KMS-11 (cell line): ENCODE results near the gene MMAB.

Source experiments
- H2AFZ ChIP-seq: fragments of 200-600 bp; sonication (generic); 2 replicates; pipeline ENCODE4 v1.6.1; 2016; ENCODE audit warnings: antibody characterized with exemption, mixed run types, low read depth
- H3K27ac ChIP-seq: fragments of 200-600 bp; sonication (generic); 2 replicates; pipeline ENCODE4 v1.6.1; 2016; ENCODE audit warnings: mild to moderate bottlenecking, mixed run types
- H3K27me3 ChIP-seq: fragments of 200-600 bp; sonication (generic); 2 replicates; pipeline ENCODE4 v1.6.1; 2017; ENCODE audit warnings: mild to moderate bottlenecking, low read depth, mixed run types, moderate library complexity; ENCODE audit not compliant: insufficient read depth
- H3K36me3 ChIP-seq: fragments of 200-600 bp; sonication (generic); 2 replicates; pipeline ENCODE4 v1.6.1; 2017; ENCODE audit warnings: mild to moderate bottlenecking, mixed run types; ENCODE audit not compliant: insufficient read depth
- H3K4me1 ChIP-seq: fragments of 200-600 bp; sonication (generic); 2 replicates; pipeline ENCODE4 v1.6.1; 2016; ENCODE audit warnings: mild to moderate bottlenecking, low read depth, mixed run types; ENCODE audit not compliant: poor library complexity, severe bottlenecking
- H3K4me2 ChIP-seq: fragments of 200-600 bp; sonication (generic); 2 replicates; pipeline ENCODE4 v1.7.0; 2016; ENCODE audit warnings: mild to moderate bottlenecking, mixed run types
- H3K4me3 ChIP-seq: fragments of 200-600 bp; sonication (generic); IDR thresholded peaks from 2 replicates; pipeline ENCODE4 v1.6.1; 2017; ENCODE audit warnings: low read depth, low read length, mixed read lengths; ENCODE audit not compliant: insufficient read depth
- H3K79me2 ChIP-seq: fragments of 200-600 bp; sonication (generic); 2 replicates; pipeline ENCODE4 v1.6.1; 2016; ENCODE audit warnings: low read depth, mixed run types; ENCODE audit not compliant: insufficient read depth
- H3K9ac ChIP-seq: fragments of 200-600 bp; sonication (generic); 2 replicates; pipeline ENCODE4 v1.6.1; 2016; ENCODE audit warnings: mild to moderate bottlenecking, mixed run types
- H4K20me1 ChIP-seq: fragments of 200-600 bp; sonication (generic); 2 replicates; pipeline ENCODE4 v1.6.1; 2016; ENCODE audit warnings: mild to moderate bottlenecking, mixed run types; ENCODE audit not compliant: insufficient read depth
- CTCF ChIP-seq: fragments of 200-600 bp; sonication (generic); conservative IDR thresholded peaks from 2 replicates; pipeline ENCODE4 v1.6.1; 2017; ENCODE audit warnings: low read depth, mild to moderate bottlenecking, antibody characterized with exemption, low read length, moderate library complexity, mixed read lengths

Gene MMAB

GRCh38 chr12:109601557-109601956, 28.3 kb upstream of the MMAB start:
- no peak overlapping the region for H3K27ac ChIP-seq
- H3K27me3 ChIP-seq: no peaks in the 10 kb centered on the region
- no peak for TF ChIP-seq CTCF
- no peaks in the 10 kb centered on the region for H3K4me1 ChIP-seq
- H3K4me3 ChIP-seq: no peak overlapping the region
- no peak overlapping the region for H3K9ac ChIP-seq
- no peak overlapping the region for H2AFZ ChIP-seq
- no peak overlapping the region for H3K4me2 ChIP-seq
- H4K20me1 ChIP-seq: no peaks in the 10 kb centered on the region
- no peaks in the 10 kb centered on the region for H3K79me2 ChIP-seq
- H3K36me3 ChIP-seq: no peaks in the 10 kb centered on the region

GRCh38 chr12:109600995-109601394, 27.7 kb upstream of the MMAB start:
- no peak for TF ChIP-seq CTCF
- Histone ChIP-seq H3K79me2 (no peaks in the 10 kb centered on the region), H3K9ac (no peak overlapping the region)

GRCh38 chr12:109600481-109600880, 27.2 kb upstream of the MMAB start:
- no peaks in the 10 kb centered on the region for H3K79me2 ChIP-seq
- no peak overlapping the region for H3K9ac ChIP-seq
- no peaks in the 10 kb centered on the region for H3K27me3 ChIP-seq
- TF ChIP-seq CTCF: no peak
- H3K27ac ChIP-seq: no peak overlapping the region
- H3K4me1 ChIP-seq: no peaks in the 10 kb centered on the region
- H2AFZ ChIP-seq: no peak overlapping the region
- no peak overlapping the region for H3K4me3 ChIP-seq
- no peaks in the 10 kb centered on the region for H3K36me3 ChIP-seq
- H3K4me2 ChIP-seq: no peak overlapping the region
- H4K20me1 ChIP-seq: no peaks in the 10 kb centered on the region

More at GRCh38 chr12:109600995-109601394, 27.7 kb upstream of the MMAB start:
- Histone ChIP-seq H3K36me3 (no peaks in the 10 kb centered on the region), H3K27me3 (no peaks in the 10 kb centered on the region), H3K27ac (no peak overlapping the region), H3K4me2 (no peak overlapping the region), H2AFZ (no peak overlapping the region), H4K20me1 (no peaks in the 10 kb centered on the region), H3K4me3 (no peak overlapping the region), H3K4me1 (no peaks in the 10 kb centered on the region)

GRCh38 chr12:109599087-109599486, 25.8 kb upstream of the MMAB start:
- H3K27me3 ChIP-seq: no peaks in the 10 kb centered on the region
- no peak overlapping the region for H2AFZ ChIP-seq
- no peak overlapping the region for H3K4me2 ChIP-seq
- no peak for TF ChIP-seq CTCF
- no peak overlapping the region for H3K27ac ChIP-seq
- no peaks in the 10 kb centered on the region for H3K79me2 ChIP-seq
- no peaks in the 10 kb centered on the region for H3K36me3 ChIP-seq
- no peak overlapping the region for H3K4me3 ChIP-seq
- no peaks in the 10 kb centered on the region for H4K20me1 ChIP-seq
- no peak overlapping the region for H3K9ac ChIP-seq
- H3K4me1 ChIP-seq: no peaks in the 10 kb centered on the region

- Histone ChIP-seq H3K9ac (no peak overlapping the region), H3K4me2 (no peak overlapping the region), H3K4me3 (no peak overlapping the region), H3K36me3 (no peaks in the 10 kb centered on the region), H3K27ac (no peak overlapping the region), H3K4me1 (no peaks in the 10 kb centered on the region), H2AFZ (no peak overlapping the region), H3K79me2 (no peaks in the 10 kb centered on the region), H3K27me3 (no peaks in the 10 kb centered on the region), H4K20me1 (no peaks in the 10 kb centered on the region)
- TF ChIP-seq CTCF: no peak
Measured at GRCh38 chr12:109598428-109598854, 25.1 kb upstream of the MMAB start.
